Karpas-422 (cell line): Measurements from ENCODE around the gene TNNI3. TPM values are rescaled to one million over a fixed set of nuclear protein-coding genes. Genes with fewer than 3 reads are reported as not detected.

Experiments
- DNase-seq: peaks from one replicate; pipeline ENCODE4 v3.0.0-alpha.2; 2015
- H2AFZ ChIP-seq: fragments of 200-600 bp; sonication (generic); 2 replicates; pipeline ENCODE4 v1.6.1; 2014; ENCODE audit warnings: antibody characterized with exemption, low read length, mixed read lengths
- H3K27ac ChIP-seq: fragments of 200-600 bp; sonication (generic); 2 replicates; pipeline ENCODE4 v1.5.1; 2014; ENCODE audit warnings: mild to moderate bottlenecking, low read length, moderate library complexity
- H3K27me3 ChIP-seq: fragments of 200-600 bp; sonication (generic); 2 replicates; pipeline ENCODE4 v1.6.1; 2014; ENCODE audit warnings: low read length, mixed read lengths
- H3K36me3 ChIP-seq: fragments of 200-600 bp; sonication (generic); 2 replicates; pipeline ENCODE4 v1.6.1; 2014; ENCODE audit warnings: low read length, mixed read lengths; ENCODE audit not compliant: insufficient read depth
- H3K4me1 ChIP-seq: fragments of 200-600 bp; sonication (generic); 2 replicates; pipeline ENCODE4 v1.6.1; 2014; ENCODE audit warnings: mild to moderate bottlenecking, low read length, mixed read lengths
- H3K4me2 ChIP-seq: fragments of 200-600 bp; sonication (generic); 2 replicates; pipeline ENCODE4 v1.6.1; 2014; ENCODE audit warnings: low read length, low read depth, mild to moderate bottlenecking; ENCODE audit not compliant: poor library complexity, severe bottlenecking
- H3K4me3 ChIP-seq: fragments of 200-600 bp; sonication (generic); 2 replicates; pipeline ENCODE4 v1.5.1; 2014; ENCODE audit warnings: mild to moderate bottlenecking, antibody characterized with exemption, low read length, mixed read lengths
- H3K79me2 ChIP-seq: fragments of 200-600 bp; sonication (generic); 2 replicates; pipeline ENCODE4 v1.6.1; 2014; ENCODE audit warnings: mild to moderate bottlenecking, low read length, mixed read lengths
- H3K9ac ChIP-seq: fragments of 200-600 bp; sonication (generic); 2 replicates; pipeline ENCODE4 v1.6.0; 2014; ENCODE audit warnings: low read length
- H3K9me2 ChIP-seq: fragments of 200-600 bp; sonication (generic), shearing (Covaris generic); replicated peaks from 2 replicates; pipeline ENCODE4 v1.6.0; 2014; ENCODE audit warnings: mild to moderate bottlenecking, low read length, moderate library complexity; ENCODE audit not compliant: insufficient read depth
- H3K9me3 ChIP-seq: fragments of 300-700, 200-600 bp; sonication (generic); 2 replicates; pipeline ENCODE4 v1.6.1; 2014; ENCODE audit warnings: low read length, mixed read lengths
- H4K20me1 ChIP-seq: fragments of 200-600 bp; sonication (generic); 2 replicates; pipeline ENCODE4 v1.6.1; 2014; ENCODE audit warnings: mild to moderate bottlenecking, antibody characterized with exemption, low read length, low read depth; ENCODE audit not compliant: insufficient read depth
- total RNA-seq: library from RNA; depleted of rRNA; stranded (reverse); fragments of >200 nt; shearing (Covaris generic); gene quantifications from 2 replicates; pipeline ENCODE4 v1.2.3, GENCODE V29; 2014; ENCODE audit warnings: low replicate concordance

Gene TNNI3
- total RNA-seq, 1 experiment from 2014 or later: 0.93 TPM

- Histone ChIP-seq H3K4me1 (peaks cover 26% of the 10 kb centered on the region), H3K27me3 (no peaks in the 10 kb centered on the region), H3K4me3 (no peak overlapping the region), H3K9me3 (no peaks in the 10 kb centered on the region), H3K27ac (no peak overlapping the region), H3K36me3 (no peaks in the 10 kb centered on the region), H3K79me2 (no peaks in the 10 kb centered on the region), H4K20me1 (no peaks in the 10 kb centered on the region), H3K9me2 (no peaks in the 10 kb centered on the region), H3K9ac (peak overlapping the region; percentile 40; the same call in 1 of the 2 replicates), H2AFZ (peak overlapping the region; percentile 80), H3K4me2 (peak overlapping the region; percentile 59)
- peak; percentile 68 for DNase-seq
Observed at GRCh38 chr19:55132453-55133129, 24.9 kb downstream of the TNNI3 start.

GRCh38 chr19:55131421-55131820 is 26.1 kb downstream of the TNNI3 start:
- H3K4me1 ChIP-seq: peaks cover 26% of the 10 kb centered on the region
- H3K9me3 ChIP-seq: no peaks in the 10 kb centered on the region
- no peaks in the 10 kb centered on the region for H3K9me2 ChIP-seq
- H3K4me3 ChIP-seq: no peak overlapping the region
- no peak for DNase-seq
- no peak overlapping the region for H3K27ac ChIP-seq
- no peak overlapping the region for H2AFZ ChIP-seq
- no peaks in the 10 kb centered on the region for H3K79me2 ChIP-seq
- no peak overlapping the region for H3K9ac ChIP-seq
- no peak overlapping the region for H3K4me2 ChIP-seq
- H3K36me3 ChIP-seq: no peaks in the 10 kb centered on the region
- H4K20me1 ChIP-seq: no peaks in the 10 kb centered on the region
- H3K27me3 ChIP-seq: no peaks in the 10 kb centered on the region

- peak overlapping the region; percentile 99 for H3K4me2 ChIP-seq
- H3K4me1 ChIP-seq: peaks cover 56% of the 10 kb centered on the region
- H3K36me3 ChIP-seq: no peaks in the 10 kb centered on the region
- H4K20me1 ChIP-seq: peaks cover 28% of the 10 kb centered on the region
- H3K27me3 ChIP-seq: no peaks in the 10 kb centered on the region
- no peak for DNase-seq
- no peaks in the 10 kb centered on the region for H3K9me2 ChIP-seq
- H3K79me2 ChIP-seq: peaks cover 39% of the 10 kb centered on the region
- no peak overlapping the region for H3K4me3 ChIP-seq
- no peaks in the 10 kb centered on the region for H3K9me3 ChIP-seq
- no peak overlapping the region for H3K27ac ChIP-seq
- H2AFZ ChIP-seq: no peak overlapping the region
- no peak overlapping the region for H3K9ac ChIP-seq
Observed at GRCh38 chr19:55119053-55119452, 38.5 kb downstream of the TNNI3 start.

- Histone ChIP-seq H3K27ac (peak overlapping the region; percentile 61), H2AFZ (peak overlapping the region; percentile 41), H3K4me1 (peaks cover 61% of the 10 kb centered on the region), H3K4me3 (peak overlapping the region; percentile 73), H3K9me2 (no peaks in the 10 kb centered on the region), H3K79me2 (peaks cover 44% of the 10 kb centered on the region), H3K9ac (peak overlapping the region; percentile 76), H4K20me1 (peaks cover 34% of the 10 kb centered on the region), H3K4me2 (peak overlapping the region; percentile 99), H3K36me3 (no peaks in the 10 kb centered on the region), H3K9me3 (no peaks in the 10 kb centered on the region), H3K27me3 (no peaks in the 10 kb centered on the region)
- no peak for DNase-seq
Observed at GRCh38 chr19:55118401-55118991, 39.0 kb downstream of the TNNI3 start.

GRCh38 chr19:55117663-55118391 is 39.7 kb downstream of the TNNI3 start:
- Histone ChIP-seq H3K9ac (peak overlapping the region; percentile 76), H3K27ac (peak overlapping the region; percentile 61), H2AFZ (peak overlapping the region; percentile 41), H3K27me3 (no peaks in the 10 kb centered on the region), H3K4me2 (peak overlapping the region; percentile 99), H3K9me2 (no peaks in the 10 kb centered on the region), H3K4me3 (peak overlapping the region; percentile 73), H3K4me1 (peaks cover 68% of the 10 kb centered on the region), H3K79me2 (peaks cover 51% of the 10 kb centered on the region), H3K9me3 (no peaks in the 10 kb centered on the region), H3K36me3 (peaks cover under 1% of the 10 kb centered on the region; the same call in 1 of the 2 replicates), H4K20me1 (peaks cover 40% of the 10 kb centered on the region)
- DNase-seq: peak; percentile 100

- Histone ChIP-seq H3K36me3 (peaks cover 8% of the 10 kb centered on the region), H3K4me2 (peak within 1 kb of the TSS; percentile 99), H4K20me1 (peaks cover 48% of the 10 kb centered on the region), H3K9ac (peak within 1 kb of the TSS; percentile 86), H3K9me3 (no peaks in the 10 kb centered on the region), H3K27me3 (no peaks in the 10 kb centered on the region), H3K79me2 (peaks cover 59% of the 10 kb centered on the region), H3K9me2 (no peaks in the 10 kb centered on the region), H2AFZ (peak within 1 kb of the TSS; percentile 41), H3K27ac (peak within 1 kb of the TSS; percentile 82), H3K4me3 (peak within 1 kb of the TSS; percentile 93), H3K4me1 (peaks cover 71% of the 10 kb centered on the region)
- peak; percentile 68 for DNase-seq
Observed at GRCh38 chr19:55116859-55117662, 40.5 kb downstream of the TNNI3 start, which contains the start of gene PPP1R12C. Gene PPP1R12C (minus strand): TSS chr19:55117637. CDS start chr19:55117543, 94 bp downstream.

- Histone ChIP-seq H3K4me3 (peak overlapping the region; percentile 93), H4K20me1 (peaks cover 53% of the 10 kb centered on the region), H3K9me3 (no peaks in the 10 kb centered on the region), H3K79me2 (peaks cover 66% of the 10 kb centered on the region), H3K36me3 (peaks cover 12% of the 10 kb centered on the region), H2AFZ (no peak overlapping the region), H3K27me3 (no peaks in the 10 kb centered on the region), H3K27ac (peak overlapping the region; percentile 82), H3K9me2 (no peaks in the 10 kb centered on the region), H3K4me1 (peaks cover 64% of the 10 kb centered on the region), H3K9ac (peak overlapping the region; percentile 86), H3K4me2 (peak overlapping the region; percentile 88)
- peak; percentile 92 for DNase-seq
Observed at GRCh38 chr19:55116232-55116858, 41.2 kb downstream of the TNNI3 start.
